ENCODE data around the gene CDK6.

The CDK6 gene

DNA sequence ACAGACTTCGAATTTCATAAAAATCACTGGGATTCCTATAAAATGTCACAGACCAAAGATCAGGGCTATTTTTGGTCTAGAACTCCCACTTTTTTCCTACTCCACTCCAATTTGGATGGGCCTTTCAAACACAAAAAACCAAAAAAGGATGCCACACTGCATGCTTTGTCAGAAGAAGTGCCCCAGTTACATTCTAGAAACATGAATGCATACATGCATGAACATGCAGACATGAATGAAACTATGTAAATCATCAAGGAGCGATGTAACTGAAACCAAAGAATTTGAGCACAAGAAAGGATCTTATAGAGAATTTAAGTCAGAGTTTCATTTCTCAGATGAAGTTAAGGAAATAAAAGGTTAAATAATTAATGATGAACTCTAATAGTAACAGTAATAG, 214.3 kb downstream of the CDK6 start:
- H3K4me1 ChIP-seq: peaks cover 31% of the 10 kb centered on the region
- no peak overlapping the region for H2AFZ ChIP-seq
- no peak overlapping the region for H3K4me3 ChIP-seq (ENCODE audit: low read depth, low read length)
- peak overlapping the region; percentile 71 for H3K27ac ChIP-seq
- H3K79me2 ChIP-seq: no peaks in the 10 kb centered on the region
- H3K9me3 ChIP-seq (ENCODE audit: control insufficient read depth, low read length): no peaks in the 10 kb centered on the region
- H3K4me2 ChIP-seq (ENCODE audit: low read length): no peak overlapping the region
- no peak overlapping the region for H3K9ac ChIP-seq
- TF ChIP-seq, protein P1, sequence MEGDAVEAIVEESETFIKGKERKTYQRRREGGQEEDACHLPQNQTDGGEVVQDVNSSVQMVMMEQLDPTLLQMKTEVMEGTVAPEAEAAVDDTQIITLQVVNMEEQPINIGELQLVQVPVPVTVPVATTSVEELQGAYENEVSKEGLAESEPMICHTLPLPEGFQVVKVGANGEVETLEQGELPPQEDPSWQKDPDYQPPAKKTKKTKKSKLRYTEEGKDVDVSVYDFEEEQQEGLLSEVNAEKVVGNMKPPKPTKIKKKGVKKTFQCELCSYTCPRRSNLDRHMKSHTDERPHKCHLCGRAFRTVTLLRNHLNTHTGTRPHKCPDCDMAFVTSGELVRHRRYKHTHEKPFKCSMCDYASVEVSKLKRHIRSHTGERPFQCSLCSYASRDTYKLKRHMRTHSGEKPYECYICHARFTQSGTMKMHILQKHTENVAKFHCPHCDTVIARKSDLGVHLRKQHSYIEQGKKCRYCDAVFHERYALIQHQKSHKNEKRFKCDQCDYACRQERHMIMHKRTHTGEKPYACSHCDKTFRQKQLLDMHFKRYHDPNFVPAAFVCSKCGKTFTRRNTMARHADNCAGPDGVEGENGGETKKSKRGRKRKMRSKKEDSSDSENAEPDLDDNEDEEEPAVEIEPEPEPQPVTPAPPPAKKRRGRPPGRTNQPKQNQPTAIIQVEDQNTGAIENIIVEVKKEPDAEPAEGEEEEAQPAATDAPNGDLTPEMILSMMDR (IDR thresholded peaks at IDR 0.05): no peak
- H3K36me3 ChIP-seq (ENCODE audit: control insufficient read depth, insufficient read depth, low read length): no peaks in the 10 kb centered on the region
- H3K27me3 ChIP-seq (ENCODE audit: control insufficient read depth, insufficient read depth, low read length): no peaks in the 10 kb centered on the region

DNA sequence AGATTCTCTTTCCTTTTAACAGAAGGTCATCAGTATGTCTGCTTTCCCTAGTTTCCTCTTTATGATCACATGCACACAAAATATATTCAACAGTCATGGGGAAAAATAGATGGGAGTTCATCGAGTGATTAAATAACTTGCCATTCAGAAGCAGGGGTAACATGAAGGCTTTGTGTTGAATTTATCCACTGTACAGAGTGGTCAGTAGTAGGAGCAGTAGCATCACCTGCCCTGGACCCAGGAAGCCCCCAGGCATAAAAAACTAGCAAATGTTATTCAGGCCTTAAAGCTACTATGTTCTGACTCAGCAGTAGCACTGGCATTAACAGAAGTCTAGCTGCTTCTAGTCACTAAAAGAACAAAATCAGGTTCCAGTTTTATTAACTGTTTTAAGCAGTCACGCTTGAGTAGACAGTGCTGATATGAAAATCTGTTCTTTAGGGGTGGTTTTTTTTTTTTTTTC, 214.8 kb downstream of the CDK6 start:
- Histone ChIP-seq H3K4me1 (peaks cover 31% of the 10 kb centered on the region), H3K79me2 (no peaks in the 10 kb centered on the region), H3K27ac (peak overlapping the region; percentile 71), H3K4me2 (ENCODE audit: low read length) (no peak overlapping the region), H3K9me3 (ENCODE audit: control insufficient read depth, low read length) (no peaks in the 10 kb centered on the region), H3K4me3 (ENCODE audit: low read depth, low read length) (no peak overlapping the region), H3K9ac (no peak overlapping the region), H3K27me3 (ENCODE audit: control insufficient read depth, insufficient read depth, low read length) (no peaks in the 10 kb centered on the region), H2AFZ (peak overlapping the region; percentile 18), H3K36me3 (ENCODE audit: control insufficient read depth, insufficient read depth, low read length) (no peaks in the 10 kb centered on the region)
- TF ChIP-seq, protein P1 (IDR thresholded peaks at IDR 0.05): no peak

DNA sequence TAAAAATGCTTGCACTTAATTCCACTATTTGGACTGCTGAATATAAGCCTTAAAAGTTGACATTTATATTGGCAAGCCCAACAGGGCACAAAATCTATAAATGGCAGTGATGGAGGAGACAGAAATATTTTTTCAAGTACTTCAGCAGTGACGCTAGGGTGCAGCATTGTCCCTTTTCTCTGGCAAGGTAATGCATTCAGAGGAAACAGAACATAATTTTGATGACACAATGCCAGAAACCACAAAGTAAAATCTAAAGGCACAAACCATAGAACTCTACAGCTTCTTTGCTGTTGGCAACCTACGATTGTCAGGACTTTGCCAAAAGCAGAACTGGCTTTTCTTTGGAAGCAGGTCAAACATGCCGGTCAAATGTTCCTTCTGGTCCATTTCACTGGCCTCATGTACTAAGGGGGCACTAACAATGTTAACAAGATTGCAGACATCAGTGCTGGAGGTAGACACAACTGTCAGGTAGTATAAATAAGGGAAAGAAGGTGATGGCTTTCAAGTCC, 215.3 kb downstream of the CDK6 start:
- H3K27me3 ChIP-seq (ENCODE audit: control insufficient read depth, insufficient read depth, low read length): no peaks in the 10 kb centered on the region
- H3K4me2 ChIP-seq (ENCODE audit: low read length): no peak overlapping the region
- no peak overlapping the region for H3K4me3 ChIP-seq (ENCODE audit: low read depth, low read length)
- no peak overlapping the region for H3K9ac ChIP-seq
- H3K79me2 ChIP-seq: no peaks in the 10 kb centered on the region
- peak overlapping the region; percentile 18 for H2AFZ ChIP-seq
- TF ChIP-seq, protein P1 (IDR thresholded peaks at IDR 0.05): peak; percentile 90
- no peaks in the 10 kb centered on the region for H3K9me3 ChIP-seq (ENCODE audit: control insufficient read depth, low read length)
- H3K36me3 ChIP-seq (ENCODE audit: control insufficient read depth, insufficient read depth, low read length): no peaks in the 10 kb centered on the region
- peak overlapping the region; percentile 71 for H3K27ac ChIP-seq
- H3K4me1 ChIP-seq: peaks cover 31% of the 10 kb centered on the region

DNA sequence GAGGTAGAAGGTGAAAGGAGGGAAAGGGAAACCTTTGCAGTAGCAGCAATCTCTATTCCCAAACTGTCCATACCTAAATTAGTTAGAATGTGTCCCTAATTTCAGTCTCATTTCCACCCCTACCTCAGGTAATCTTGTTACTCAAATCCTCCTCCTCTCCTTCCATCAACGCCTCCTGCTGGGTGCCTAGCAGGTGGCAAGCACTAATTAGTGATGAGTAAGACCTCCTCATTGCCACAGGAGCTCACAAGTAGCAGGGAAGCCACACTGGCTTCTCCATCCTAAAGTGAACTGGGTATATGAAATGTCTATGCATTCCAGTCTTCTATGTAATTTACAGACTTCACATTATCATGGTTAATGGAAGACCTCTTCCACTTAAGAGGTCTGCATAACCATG, 220.5 kb downstream of the CDK6 start:
- no peak overlapping the region for H3K27ac ChIP-seq

More for the DNA sequence above, 220.5 kb downstream of the CDK6 start:
- no peaks in the 10 kb centered on the region for H3K27me3 ChIP-seq (ENCODE audit: control insufficient read depth, insufficient read depth, low read length)
- no peaks in the 10 kb centered on the region for H3K36me3 ChIP-seq (ENCODE audit: control insufficient read depth, insufficient read depth, low read length)
- H3K9me3 ChIP-seq (ENCODE audit: control insufficient read depth, low read length): no peaks in the 10 kb centered on the region
- H3K79me2 ChIP-seq: no peaks in the 10 kb centered on the region
- H3K9ac ChIP-seq: no peak overlapping the region
- TF ChIP-seq, protein P1 (IDR thresholded peaks at IDR 0.05): no peak
- H3K4me3 ChIP-seq (ENCODE audit: low read depth, low read length): no peak overlapping the region
- H3K4me1 ChIP-seq: no peaks in the 10 kb centered on the region
- no peak overlapping the region for H3K4me2 ChIP-seq (ENCODE audit: low read length)
- H2AFZ ChIP-seq: no peak overlapping the region
